Pancreas (tissue), 10 donors: Measurements from ENCODE around the gene NEGR1. TPM values are rescaled to one million over a fixed set of nuclear protein-coding genes. Genes with fewer than 3 reads are reported as not detected.

Source experiments
- ATAC-seq, 4 donors: fragments of 200-7000 bp; cut with Tn5 transposase; one replicate each; pipeline versions ENCODE4 v1.8.0 to v1.9.1; 2020; ENCODE audit warnings: mild to moderate bottlenecking in 4 of 4, moderate library complexity in 4 of 4
- DNase-seq, 6 donors: peaks; one replicate each; pipeline ENCODE4 v3.0.0-alpha.2; 2020
- FAIRE-seq: peaks from 2 replicates; lab custom pipeline; 2012; peaks lifted over from hg19 to GRCh38; lab: Jason Lieb, UNC
- H3K27ac ChIP-seq, 4 donors: fragments of 200-600 bp; sonication (generic); 1 replicate in 3 of 4; 2 replicates in 1 of 4; pipeline versions ENCODE4 v1.5.0 to v1.8.0; 2020
- H3K27me3 ChIP-seq, 4 donors: fragments of 200-600 bp; one replicate each; pipeline ENCODE4 v1.8.0; 2021
- H3K36me3 ChIP-seq, 3 donors: fragments of 200-600 bp; sonication (generic) in 1 of 3; one replicate each; pipeline versions ENCODE4 v1.5.0 to v1.8.0; 2020 to 2021
- H3K4me1 ChIP-seq, 3 donors: fragments of 200-600 bp; one replicate each; pipeline ENCODE4 v1.8.0; 2021
- H3K4me3 ChIP-seq, 4 donors: fragments of 200-600 bp; sonication (generic) in 2 of 4; one replicate each; pipeline versions ENCODE4 v1.5.0 to v1.8.0; 2020 to 2021
- H3K9me3 ChIP-seq, 4 donors: fragments of 200-600 bp; one replicate each; pipeline ENCODE4 v1.8.0; 2021
- CTCF ChIP-seq, 4 donors: fragments of 200-600 bp; sonication (generic) in 3 of 4; IDR thresholded peaks; one replicate each; pipeline versions ENCODE4 v1.5.0 to v1.8.0; 2021; ENCODE audit warnings: antibody characterized with exemption in 4 of 4
- WGBS, 2 donors: extraction: QIAGEN DNeasy Blood & Tissue Kit; methylation state at CpG; one replicate each; pipeline ENCODE4 v1.1.7; 2013; 5-methylcytosine and 5-hydroxymethylcytosine counted together
- intact Hi-C, 3 donors: fragments of 100-400 bp; cut with DNase I; formaldehyde crosslinking; loops; one replicate each; pipeline versions ENCODE4 v1.11.1 to v1.14.2; 2022
- polyA plus RNA-seq, 2 donors: library from polyadenylated mRNA; stranded (reverse); fragments of 200-250 nt; gene quantifications; one replicate each; pipeline ENCODE4 v1.2.3, GENCODE V29; 2013
- total RNA-seq, 6 donors: library from RNA; stranded (reverse); fragmentation: NEBNext Ultra II Directional in 4 of 6; extraction: Animal tissue kit (Norgen Biotek cat#: 25700) in 4 of 6; gene quantifications; one replicate each; pipeline versions ENCODE4 v1.2.1 to v1.2.4, GENCODE V29; 2021 to 2023
- donor health status: healthy with polysubstance abuse.
- donor health status: DM: no; HTN: no; CAD: no; lungs with moderate emphysema.
- donor health status: DM: no; HTN: no; CAD: no.
- donor health status: control.
- donor health status: control.
- donor health status: Bipolar disorder and iron deficiency.
- donor health status: DM: yes; HTN: yes; CAD: no.
- donor health status: DM: no; HTN: no; CAD: no.
- donor health status: DM: no; HTN: no; CAD: no.
- donor health status: DM: yes; HTN: yes; CAD: no.

Gene NEGR1
- total and polyA plus RNA-seq, 8 donors: 1.2 to 9.3 (median 3.4) TPM

- FAIRE-seq (no peak), DNase-seq (no peak), ATAC-seq (no peak)
- H3K27me3 ChIP-seq: no peaks in the 10 kb centered on the region
- WGBS, 2 donors: 57 to 60% methylated on average over 2 of the region's 2 CpGs
- H3K27ac ChIP-seq: no peak overlapping the region
- no peaks in the 10 kb centered on the region for H3K4me1 ChIP-seq
- H3K36me3 ChIP-seq: no peaks in the 10 kb centered on the region
- H3K9me3 ChIP-seq: no peaks in the 10 kb centered on the region
- no peak overlapping the region for H3K4me3 ChIP-seq
- TF ChIP-seq CTCF (IDR thresholded peaks at IDR 0.05): no peak
- intact Hi-C loops: no loop called here
Measured at GRCh38 chr1:71721532-71721931, 560.8 kb downstream of the NEGR1 start.

DNA sequence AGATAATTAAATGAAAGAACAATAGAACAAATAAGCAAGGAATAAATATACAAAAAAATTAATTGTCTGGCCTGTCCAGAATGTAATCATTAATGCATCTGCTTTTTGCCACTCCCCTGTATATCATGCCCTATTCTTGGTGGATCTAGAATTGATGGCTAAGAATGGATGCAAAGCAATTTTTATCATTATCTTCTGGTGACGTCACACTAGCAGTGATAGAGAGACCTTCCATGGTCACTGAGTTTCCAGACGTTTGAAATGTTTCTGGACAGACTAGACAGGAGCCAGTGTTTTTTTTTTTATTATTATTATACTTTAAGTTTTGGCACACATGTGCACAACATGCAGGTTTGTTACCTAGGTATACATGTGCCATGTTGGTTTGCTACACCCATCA, 563.0 kb downstream of the NEGR1 start:
- ATAC-seq (no peak), FAIRE-seq (no peak), DNase-seq (no peak)
- H3K4me1 ChIP-seq: no peaks in the 10 kb centered on the region
- intact Hi-C loops: no loop called here
- H3K27ac ChIP-seq: no peak overlapping the region
- WGBS, 2 donors: 42% methylated on average over 2 of the region's 2 CpGs
- H3K36me3 ChIP-seq: no peaks in the 10 kb centered on the region
- H3K27me3 ChIP-seq: no peaks in the 10 kb centered on the region
- no peak for TF ChIP-seq CTCF (IDR thresholded peaks at IDR 0.05)
- H3K4me3 ChIP-seq: no peak overlapping the region
- H3K9me3 ChIP-seq: no peaks in the 10 kb centered on the region

GRCh38 chr1:71717186-71717585, 565.2 kb downstream of the NEGR1 start:
- H3K27me3 ChIP-seq: no peaks in the 10 kb centered on the region
- H3K4me1 ChIP-seq: no peaks in the 10 kb centered on the region
- ATAC-seq (no peak), FAIRE-seq (no peak), DNase-seq (no peak)
- H3K4me3 ChIP-seq: no peak overlapping the region
- no peak for TF ChIP-seq CTCF (IDR thresholded peaks at IDR 0.05)
- intact Hi-C loops: no loop called here
- no peaks in the 10 kb centered on the region for H3K9me3 ChIP-seq
- no peak overlapping the region for H3K27ac ChIP-seq
- H3K36me3 ChIP-seq: no peaks in the 10 kb centered on the region

GRCh38 chr1:71711456-71711855, 570.9 kb downstream of the NEGR1 start:
- FAIRE-seq (no peak), DNase-seq (no peak), ATAC-seq (no peak)
- no peaks in the 10 kb centered on the region for H3K9me3 ChIP-seq
- H3K27ac ChIP-seq: no peak overlapping the region
- no peaks in the 10 kb centered on the region for H3K36me3 ChIP-seq
- no peaks in the 10 kb centered on the region for H3K4me1 ChIP-seq
- H3K27me3 ChIP-seq: no peaks in the 10 kb centered on the region
- intact Hi-C loops: no loop called here
- H3K4me3 ChIP-seq: no peak overlapping the region
- TF ChIP-seq CTCF (IDR thresholded peaks at IDR 0.05): no peak

DNA sequence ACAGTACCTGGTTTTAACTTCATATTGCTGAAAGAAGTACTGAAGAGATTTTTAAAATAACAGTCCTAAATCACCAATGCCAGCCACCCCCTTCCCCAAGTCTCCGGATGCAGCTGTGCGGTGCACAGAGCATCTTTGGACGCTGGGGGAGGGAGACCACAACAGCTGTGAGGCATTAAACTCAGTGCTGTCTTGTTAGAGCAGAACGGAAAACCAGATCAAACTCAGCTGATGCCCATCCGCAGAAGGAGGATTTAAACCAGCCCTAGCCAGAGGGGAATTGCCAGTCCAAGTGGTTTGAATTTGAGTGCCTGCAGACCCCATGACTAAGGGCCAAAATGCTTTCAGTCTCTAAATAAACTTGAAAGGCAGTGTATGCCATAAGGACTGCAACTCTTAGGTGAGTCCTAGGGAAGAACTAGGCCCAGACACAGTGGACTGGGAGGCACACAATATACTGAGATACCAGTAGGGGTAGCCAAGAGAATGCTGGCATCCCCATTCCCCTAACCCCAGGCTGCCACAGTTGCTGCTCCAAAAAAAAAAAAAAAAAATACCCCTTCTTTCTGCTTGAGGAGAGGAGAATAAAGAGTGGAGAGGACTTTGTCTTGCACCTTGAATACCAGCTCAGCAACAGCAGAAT, 576.2 kb downstream of the NEGR1 start:
- TF ChIP-seq CTCF (IDR thresholded peaks at IDR 0.05): no peak
- Histone ChIP-seq H3K4me3 (no peak overlapping the region), H3K27me3 (no peaks in the 10 kb centered on the region), H3K36me3 (no peaks in the 10 kb centered on the region), H3K4me1 (no peaks in the 10 kb centered on the region), H3K9me3 (no peaks in the 10 kb centered on the region), H3K27ac (no peak overlapping the region)
- ATAC-seq (no peak), FAIRE-seq (no peak), DNase-seq (no peak)
- 84 to 85% methylated on average over 5 of the region's 5 CpGs for WGBS, 2 donors
- intact Hi-C loops: no loop called here
